WERI-Rb-1 (cell line): Measurements from ENCODE around the gene BRPF3.

ENCODE experiments used
- DNase-seq: peaks from one replicate; pipeline ENCODE4 v3.0.0-alpha.2; 2020
- H3K27ac ChIP-seq: fragments of 250-450 bp; sonication (Bioruptor Pico); 2 replicates; pipeline ENCODE4 v1.5.1; 2020; ENCODE audit warnings: mild to moderate bottlenecking, moderate library complexity
- H3K27me3 ChIP-seq: fragments of 250-450 bp; sonication (Bioruptor Pico); 2 replicates; pipeline ENCODE4 v1.5.1; 2021; ENCODE audit warnings: mild to moderate bottlenecking, low read depth, moderate library complexity; ENCODE audit not compliant: insufficient read depth, severe bottlenecking
- H3K36me3 ChIP-seq: fragments of 250-450 bp; sonication (Bioruptor Pico); 2 replicates; pipeline ENCODE4 v1.5.1; 2020; ENCODE audit warnings: mild to moderate bottlenecking, moderate library complexity
- H3K4me3 ChIP-seq: 2 replicates; pipeline ENCODE4 v1.5.1; 2011; ENCODE audit warnings: low read depth, mild to moderate bottlenecking, control low read depth, low read length
- H3K9me3 ChIP-seq: fragments of 250-450 bp; sonication (Bioruptor Pico); 2 replicates; pipeline ENCODE4 v1.5.1; 2021; ENCODE audit warnings: mild to moderate bottlenecking, moderate library complexity; ENCODE audit not compliant: severe bottlenecking
- CTCF ChIP-seq: IDR thresholded peaks from 2 replicates; pipeline ENCODE4 v1.5.1; 2011; ENCODE audit warnings: low read depth, mild to moderate bottlenecking, control low read depth, inconsistent platforms, low read length

BRPF3 gene

GRCh38 chr6:36267731-36268477, 71.4 kb downstream of the BRPF3 start:
- no peaks in the 10 kb centered on the region for H3K36me3 ChIP-seq
- no peak for TF ChIP-seq CTCF
- no peak for DNase-seq
- H3K9me3 ChIP-seq, result peaks cover 13% of the 10 kb centered on the region
- H3K27ac ChIP-seq, result no peak overlapping the region
- no peak overlapping the region for H3K4me3 ChIP-seq
- no peaks in the 10 kb centered on the region for H3K27me3 ChIP-seq

- TF ChIP-seq CTCF, result no peak
- Histone ChIP-seq H3K4me3 (no peak overlapping the region), H3K27ac (no peak overlapping the region), H3K27me3 (no peaks in the 10 kb centered on the region), H3K36me3 (no peaks in the 10 kb centered on the region), H3K9me3 (peaks cover 13% of the 10 kb centered on the region)
- no peak for DNase-seq
These were observed 72.1 kb downstream of the BRPF3 start for GRCh38 chr6:36268478-36269275.

- no peak for DNase-seq
- no peaks in the 10 kb centered on the region for H3K36me3 ChIP-seq
- peaks cover 13% of the 10 kb centered on the region for H3K9me3 ChIP-seq
- no peak within 1 kb of the TSS for H3K27ac ChIP-seq
- H3K27me3 ChIP-seq, result no peaks in the 10 kb centered on the region
- no peak within 1 kb of the TSS for H3K4me3 ChIP-seq
- no peak for TF ChIP-seq CTCF
These were observed 73.5 kb downstream of the BRPF3 start, which contains the start of gene PNPLA1 for GRCh38 chr6:36269834-36270705. Gene PNPLA1 (plus strand): TSS chr6:36270060. CDS start chr6:36270460, 400 bp downstream.

GRCh38 chr6:36272234-36272633, 75.7 kb downstream of the BRPF3 start:
- Histone ChIP-seq H3K4me3 (no peak overlapping the region), H3K27ac (peak overlapping the region; percentile 61), H3K36me3 (no peaks in the 10 kb centered on the region), H3K27me3 (no peaks in the 10 kb centered on the region), H3K9me3 (peaks cover 7% of the 10 kb centered on the region)
- no peak for TF ChIP-seq CTCF
- peak; percentile 95 for DNase-seq

GRCh38 chr6:36273067-36273466, 76.5 kb downstream of the BRPF3 start:
- no peak overlapping the region for H3K4me3 ChIP-seq
- peaks cover 7% of the 10 kb centered on the region for H3K9me3 ChIP-seq
- H3K27me3 ChIP-seq, result no peaks in the 10 kb centered on the region
- no peaks in the 10 kb centered on the region for H3K36me3 ChIP-seq
- TF ChIP-seq CTCF, result no peak
- no peak for DNase-seq
- peak overlapping the region; percentile 61 for H3K27ac ChIP-seq
